Measurements from ENCODE around the gene DIP2A.
"Not testable (repeated sequence)": the region's sequence is repeated elsewhere in the genome, so short reads cannot be mapped to it uniquely, and the experiment has no call there.

DIP2A gene

GRCh38 chr21:46483300-46484295 lies 24.9 kb downstream of the DIP2A start:
- no peak for DNase-seq

DNA sequence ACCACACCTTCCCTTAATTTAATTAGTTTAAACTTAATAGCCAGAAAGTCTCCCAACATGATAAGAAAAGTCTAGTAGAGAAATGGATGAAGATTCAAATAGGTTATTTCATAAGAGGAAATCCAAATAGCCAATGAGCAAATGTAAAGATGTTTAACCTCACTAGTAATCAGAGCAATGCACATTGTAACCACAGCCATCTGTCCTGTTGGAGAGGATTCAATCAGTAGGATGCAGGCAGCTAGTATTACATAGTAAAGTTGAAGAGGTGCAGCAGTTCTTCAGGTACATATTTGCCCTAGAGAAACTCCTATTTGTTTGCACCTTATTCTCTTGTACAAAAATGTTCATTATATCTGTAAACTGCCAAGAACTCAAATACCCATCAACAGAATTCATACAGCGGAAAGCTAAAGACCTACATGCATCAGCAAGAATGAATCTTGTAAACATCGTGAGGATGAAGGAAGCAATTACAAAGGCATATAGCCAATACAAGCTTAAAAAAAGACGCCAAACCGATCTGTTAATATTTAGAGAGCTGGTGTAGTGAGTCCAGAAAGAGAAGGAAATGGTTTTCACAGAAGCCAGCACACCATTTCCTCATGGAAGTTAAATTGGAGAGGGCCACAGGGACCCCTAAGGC lies 27.9 kb downstream of the DIP2A start:
- no peak for DNase-seq

DNA sequence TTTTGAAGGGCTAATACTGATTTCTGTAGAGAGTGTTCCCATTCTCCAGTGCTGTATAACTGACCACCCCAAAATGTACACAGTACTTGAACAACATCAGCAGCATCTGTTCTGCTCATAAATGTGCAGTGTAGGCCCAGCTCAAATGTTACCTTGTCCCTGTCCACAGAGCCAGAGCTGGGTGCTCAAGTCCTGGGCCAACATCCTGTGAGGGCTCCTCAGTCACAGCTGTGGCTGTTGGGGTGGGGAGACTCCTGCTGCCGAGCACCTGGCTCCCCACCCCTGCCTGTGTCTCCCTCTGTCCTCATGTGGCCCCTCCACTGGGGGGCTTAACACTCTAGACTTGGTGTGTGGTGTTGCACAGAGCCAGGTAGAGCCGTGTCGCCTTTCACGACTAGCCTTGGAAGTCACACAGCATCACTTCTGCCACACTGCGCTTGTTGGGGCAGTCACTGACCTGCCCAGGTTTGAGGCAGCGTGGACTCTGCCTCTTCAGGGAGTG lies 30.5 kb downstream of the DIP2A start:
- DNase-seq = no peak

- no peak for DNase-seq
Observed at GRCh38 chr21:46489800-46490199, 31.1 kb downstream of the DIP2A start.

DNA sequence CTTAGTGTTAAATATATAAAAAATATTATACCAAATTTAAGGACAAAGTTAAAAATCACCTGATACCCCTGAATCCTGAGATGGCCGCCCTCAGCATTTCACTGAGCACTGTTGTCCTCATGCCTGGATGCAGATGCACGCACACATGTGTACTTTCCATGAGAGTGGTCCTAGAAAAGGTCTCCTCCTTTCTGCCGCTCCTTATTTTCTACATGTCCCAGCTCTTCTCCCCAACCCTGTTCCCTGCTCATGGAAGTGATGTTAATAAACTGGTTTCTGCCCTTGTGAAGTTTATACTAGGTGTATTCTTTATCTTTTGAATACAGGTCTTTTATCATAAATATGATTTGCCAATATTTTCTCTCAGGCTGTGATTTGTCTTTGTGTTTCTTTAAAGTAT lies 32.9 kb downstream of the DIP2A start:
- DNase-seq = no peak

- no peak for DNase-seq
Observed at GRCh38 chr21:46492851-46493250, 34.2 kb downstream of the DIP2A start.

GRCh38 chr21:46493828-46494227 lies 35.1 kb downstream of the DIP2A start:
- no peak for DNase-seq

DNA sequence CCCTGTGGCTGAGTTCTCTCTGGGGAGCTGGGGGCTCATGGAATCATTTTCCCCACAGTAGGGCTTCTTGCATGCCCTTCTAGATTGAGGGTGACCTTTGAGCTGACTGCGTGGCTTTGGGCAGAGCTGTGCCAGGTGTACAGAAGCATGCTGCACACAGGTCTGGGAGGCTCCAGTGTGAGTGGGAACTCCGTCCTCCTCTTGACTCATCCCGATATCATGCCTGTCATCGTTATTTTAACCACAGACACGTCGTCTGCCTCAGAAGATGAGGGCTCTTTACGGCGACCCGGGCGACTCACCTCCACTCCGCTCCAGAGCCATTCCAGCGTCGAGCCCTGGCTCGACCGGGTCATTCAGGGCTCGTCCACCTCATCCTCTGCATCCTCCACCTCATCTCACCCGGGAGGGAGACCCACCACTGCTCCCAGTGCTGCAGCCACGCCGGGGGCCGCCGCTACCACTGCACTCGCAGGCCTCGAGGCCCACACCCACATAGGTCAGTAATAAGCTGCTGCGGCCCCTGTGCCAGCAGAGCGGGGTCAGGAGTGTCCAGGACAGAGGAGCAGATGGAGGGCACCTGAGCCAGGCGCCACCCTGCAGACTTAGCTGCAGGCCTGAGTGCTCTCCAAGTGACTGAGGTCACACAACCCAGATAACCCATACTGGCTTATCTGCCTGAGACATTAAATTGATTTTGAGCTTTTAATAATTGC lies 39.8 kb downstream of the DIP2A start:
- no peak for DNase-seq

DNA sequence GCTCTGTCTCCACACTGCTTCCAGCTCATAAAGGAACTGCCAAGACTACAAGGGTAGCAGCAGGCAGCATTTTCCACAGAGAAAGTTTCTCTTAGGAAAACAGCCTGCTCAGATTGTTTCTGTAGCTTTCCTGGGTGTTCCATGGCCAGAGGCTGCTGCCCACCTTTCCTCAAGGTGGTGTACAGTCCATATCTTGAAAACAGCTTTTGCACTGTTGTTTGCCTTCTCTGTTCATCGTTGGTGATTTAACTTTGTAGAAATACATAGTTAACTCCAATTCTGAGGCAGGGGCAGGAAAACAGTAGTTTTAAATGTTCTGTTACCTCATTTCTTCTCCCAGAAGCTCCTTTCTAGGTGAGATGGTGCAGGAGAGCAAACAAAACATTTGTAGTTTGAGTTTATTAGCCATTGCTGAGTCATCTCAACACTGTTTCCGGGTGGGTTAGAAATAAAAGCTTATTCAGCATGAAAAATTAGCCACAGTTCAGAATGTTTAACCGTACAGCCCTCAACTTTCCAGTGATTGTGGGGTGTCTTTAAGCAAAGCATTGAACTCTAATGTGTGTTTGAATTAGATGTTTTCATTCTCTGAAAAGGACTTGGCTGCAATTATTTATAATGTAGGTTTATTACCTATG lies 41.7 kb downstream of the DIP2A start:
- no peak for DNase-seq

DNA sequence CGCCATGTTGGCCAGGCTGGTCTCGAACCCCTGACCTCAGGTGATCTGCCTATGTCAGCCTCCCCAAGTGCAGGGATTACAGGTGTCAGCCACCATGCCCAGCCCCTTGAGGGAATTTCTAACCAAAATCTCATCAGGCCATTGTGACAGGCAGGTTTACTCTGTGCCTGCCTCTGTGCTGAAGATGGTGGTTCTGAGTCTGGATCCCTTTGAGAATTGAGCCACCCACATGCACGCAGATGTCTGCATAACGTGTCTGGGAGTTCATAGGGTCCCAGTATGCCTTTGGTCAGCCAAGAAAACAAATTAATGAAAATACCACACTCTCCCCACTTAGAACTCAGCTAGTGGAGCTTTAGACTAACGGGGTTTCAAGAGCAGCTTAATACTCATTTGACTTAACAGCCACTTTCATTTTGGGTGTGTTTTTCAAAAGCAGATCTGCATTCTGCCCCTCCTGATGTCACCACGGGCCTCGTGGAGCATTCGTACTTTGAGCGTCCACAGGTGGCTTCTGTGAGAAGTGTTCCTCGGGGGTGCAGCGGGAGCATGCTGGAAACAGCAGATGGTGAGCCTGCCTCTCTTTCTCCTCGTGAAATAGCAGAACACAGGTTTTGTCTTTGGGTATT lies 45.3 kb downstream of the DIP2A start:
- no peak for DNase-seq

- no peak for DNase-seq
Observed at GRCh38 chr21:46504666-46505065, 46.0 kb downstream of the DIP2A start.

GRCh38 chr21:46507562-46507961 lies 48.9 kb downstream of the DIP2A start:
- no peak for DNase-seq

DNA sequence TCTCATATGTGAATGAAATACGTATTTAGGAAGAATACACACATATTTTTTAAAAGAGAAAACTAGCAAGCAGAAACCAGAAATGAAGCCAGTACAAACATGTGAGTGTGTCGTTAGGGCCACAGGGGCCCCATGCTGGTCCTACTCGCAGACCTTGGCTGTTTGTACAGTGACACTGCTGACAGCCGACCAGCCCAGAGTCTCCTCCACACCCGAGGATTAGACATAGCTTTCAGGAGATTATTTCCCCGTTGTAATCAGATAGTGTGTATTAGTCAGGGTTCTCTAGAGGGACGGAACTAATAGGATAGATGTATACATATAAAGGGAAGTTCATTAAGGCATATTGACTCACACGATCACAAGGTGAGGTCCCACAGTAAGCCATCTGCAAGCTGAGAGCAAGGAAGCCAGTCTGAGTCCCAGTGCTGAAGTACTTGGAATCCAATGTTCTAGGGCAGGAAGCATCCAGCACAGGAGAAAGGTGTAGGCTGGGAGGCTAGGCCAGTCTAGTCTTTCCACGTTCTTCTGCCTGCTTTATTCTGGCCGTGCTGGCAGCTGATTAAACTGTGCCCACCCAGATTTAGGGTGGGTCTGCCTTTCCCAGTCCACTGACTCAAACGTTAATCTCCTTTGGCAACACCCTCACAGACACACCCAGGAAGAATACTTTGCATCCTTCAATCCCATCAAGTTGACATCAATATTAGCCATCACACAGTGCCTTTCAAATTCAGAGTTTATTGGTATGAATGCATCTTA lies 51.2 kb downstream of the DIP2A start:
- DNase-seq = no peak

- no peak for DNase-seq
Observed at GRCh38 chr21:46515109-46515508, 56.4 kb downstream of the DIP2A start.

DNA sequence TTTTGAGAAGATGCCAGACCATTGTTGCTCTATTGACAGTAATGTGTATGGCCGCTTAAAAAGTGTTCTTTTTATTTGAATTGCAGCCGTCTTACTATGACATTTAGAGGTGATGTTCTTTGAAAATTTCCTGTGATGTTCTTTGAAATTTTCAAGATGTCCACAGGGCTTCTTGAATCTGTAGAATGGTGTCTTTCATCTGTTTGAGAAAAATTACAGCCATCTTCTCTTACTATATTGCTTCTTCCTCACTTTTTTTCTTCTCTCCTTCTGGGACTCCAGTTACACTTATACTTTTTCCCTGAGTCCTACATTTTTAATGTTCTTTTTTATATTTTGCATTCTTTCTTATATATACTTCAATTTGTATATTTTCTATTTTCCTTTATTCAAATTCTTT lies 57.4 kb downstream of the DIP2A start:
- DNase-seq = no peak

DNA sequence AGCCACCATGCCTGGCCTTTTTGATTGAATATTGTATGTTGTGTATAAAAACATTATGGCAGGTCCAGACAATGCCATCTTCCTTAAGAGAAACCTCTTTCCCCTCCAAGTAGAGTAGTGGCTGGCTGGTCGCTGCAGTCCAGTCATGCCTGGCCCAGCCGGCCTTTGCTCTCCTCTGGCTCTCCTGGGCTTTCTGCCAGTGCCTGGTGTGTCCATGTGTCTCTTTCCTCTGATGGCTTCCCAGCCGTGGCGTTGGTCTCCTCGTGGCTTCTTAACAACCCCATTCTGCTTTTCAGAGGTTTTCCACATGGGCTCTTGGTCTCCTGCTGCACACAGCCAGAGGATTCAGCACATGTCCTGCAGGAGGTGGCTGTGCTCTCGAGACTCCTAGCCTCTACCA lies 58.7 kb downstream of the DIP2A start:
- no peak for DNase-seq

DNA sequence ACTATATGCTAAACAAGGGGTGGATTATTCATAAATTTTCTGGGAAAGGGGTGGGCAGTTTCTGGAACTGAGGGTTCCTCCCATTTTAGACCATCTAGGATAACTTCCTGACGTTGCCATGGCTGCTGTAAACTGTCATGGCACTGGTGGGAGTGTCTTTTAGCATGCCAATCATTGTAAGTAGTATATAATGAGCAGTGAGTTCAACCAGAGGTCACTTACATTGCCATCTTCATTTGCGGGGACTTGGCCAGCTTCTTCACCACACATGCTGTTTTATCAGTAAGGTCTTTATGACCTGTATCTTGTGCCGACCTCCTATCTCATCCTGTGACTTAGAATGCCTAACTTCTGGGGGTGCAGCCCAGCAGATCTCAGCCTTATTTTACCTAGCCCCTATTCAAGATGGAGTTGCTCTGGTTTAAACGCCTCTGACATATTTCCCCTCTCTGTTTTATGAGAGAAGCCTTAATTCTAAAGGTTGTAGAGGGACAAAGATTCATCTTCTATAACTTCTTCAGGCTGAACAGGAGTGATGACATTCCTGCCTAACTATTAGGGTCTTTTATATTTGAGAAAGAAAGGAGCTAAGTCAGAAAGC lies 60.4 kb downstream of the DIP2A start:
- DNase-seq = no peak

GRCh38 chr21:46527393-46527792 lies 68.7 kb downstream of the DIP2A start:
- DNase-seq = not testable (repeated sequence)

DNA sequence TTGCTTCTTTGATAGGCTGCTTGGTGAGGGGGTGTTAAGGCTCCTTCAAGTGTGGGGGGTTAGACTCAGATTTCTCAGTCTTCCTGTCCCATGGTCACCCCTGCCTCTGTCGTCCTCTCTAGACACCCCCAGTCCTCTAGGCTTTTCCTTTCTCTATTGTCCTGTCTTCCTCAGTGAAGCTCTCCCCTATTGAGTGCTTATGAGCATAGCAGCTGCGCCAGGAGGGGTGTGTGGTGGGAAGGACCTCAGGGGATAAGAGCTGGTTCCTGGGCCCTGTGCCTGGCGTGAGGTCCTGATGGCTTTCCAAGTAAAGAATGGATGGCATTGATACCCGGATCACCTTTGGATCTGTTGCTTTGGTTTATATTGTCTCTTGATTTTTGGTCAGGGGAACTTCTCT lies 69.1 kb downstream of the DIP2A start:
- DNase-seq = no peak

DNA sequence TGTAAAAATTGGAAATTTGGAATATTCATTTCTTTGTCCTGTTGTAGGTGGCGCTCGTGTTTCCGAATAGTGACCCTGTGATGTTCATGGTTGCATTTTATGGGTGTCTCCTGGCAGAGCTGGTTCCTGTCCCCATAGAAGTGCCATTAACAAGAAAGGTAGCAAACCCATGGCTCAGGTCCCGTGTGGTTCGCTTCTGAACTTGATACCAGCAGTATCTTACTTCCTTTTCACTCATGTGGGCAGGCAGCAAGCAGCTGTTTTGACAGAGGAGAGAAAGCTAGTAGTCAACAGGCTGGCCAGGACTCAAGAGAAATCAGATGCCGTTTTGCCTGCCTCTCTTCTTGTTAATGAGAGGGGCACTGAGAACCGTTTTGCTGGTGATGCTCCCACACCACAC lies 73.4 kb downstream of the DIP2A start:
- DNase-seq = peak in 1 of 2 donors; percentile 7

GRCh38 chr21:46537026-46537425 lies 78.3 kb downstream of the DIP2A start:
- DNase-seq = no peak

Data from activated CD4-positive, alpha-beta T cell treated with anti-CD3 and anti-CD28 coated beads for 4 hours (primary cell).